Gastrocnemius medialis (tissue), 4 donors: Measurements from ENCODE around the gene GNG4.

Source experiments
- POLR2A ChIP-seq, 2 donors: fragments of 450-650 bp; IDR thresholded peaks; one replicate each; pipeline ENCODE4 v1.6.1; 2017; ENCODE audit warnings: antibody characterized with exemption in 2 of 2, mild to moderate bottlenecking in 2 of 2, moderate library complexity in 2 of 2
- TF ChIP-seq, protein P1 (sequence below), 5 experiments: fragments of 450-650 bp in 3 of 5; fragments of 200-600 bp in 2 of 5; sonication (generic) in 2 of 5; IDR thresholded peaks in 4 of 5; conservative IDR thresholded peaks in 1 of 5; 1 replicate in 4 of 5; 2 replicates in 1 of 5; pipeline ENCODE4 v1.5.1; 2016 to 2019; ENCODE audit warnings: antibody characterized with exemption in 5 of 5, mild to moderate bottlenecking in 3 of 5, moderate library complexity in 3 of 5

- TF ChIP-seq, protein P1, sequence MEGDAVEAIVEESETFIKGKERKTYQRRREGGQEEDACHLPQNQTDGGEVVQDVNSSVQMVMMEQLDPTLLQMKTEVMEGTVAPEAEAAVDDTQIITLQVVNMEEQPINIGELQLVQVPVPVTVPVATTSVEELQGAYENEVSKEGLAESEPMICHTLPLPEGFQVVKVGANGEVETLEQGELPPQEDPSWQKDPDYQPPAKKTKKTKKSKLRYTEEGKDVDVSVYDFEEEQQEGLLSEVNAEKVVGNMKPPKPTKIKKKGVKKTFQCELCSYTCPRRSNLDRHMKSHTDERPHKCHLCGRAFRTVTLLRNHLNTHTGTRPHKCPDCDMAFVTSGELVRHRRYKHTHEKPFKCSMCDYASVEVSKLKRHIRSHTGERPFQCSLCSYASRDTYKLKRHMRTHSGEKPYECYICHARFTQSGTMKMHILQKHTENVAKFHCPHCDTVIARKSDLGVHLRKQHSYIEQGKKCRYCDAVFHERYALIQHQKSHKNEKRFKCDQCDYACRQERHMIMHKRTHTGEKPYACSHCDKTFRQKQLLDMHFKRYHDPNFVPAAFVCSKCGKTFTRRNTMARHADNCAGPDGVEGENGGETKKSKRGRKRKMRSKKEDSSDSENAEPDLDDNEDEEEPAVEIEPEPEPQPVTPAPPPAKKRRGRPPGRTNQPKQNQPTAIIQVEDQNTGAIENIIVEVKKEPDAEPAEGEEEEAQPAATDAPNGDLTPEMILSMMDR (IDR thresholded peaks at IDR 0.05 in 4 of 5, conservative IDR thresholded peaks at IDR 0.05 in 1 of 5): no peak
- no peak for TF ChIP-seq POLR2A (IDR thresholded peaks at IDR 0.05)
These were observed 1.7 kb upstream of the GNG4 start for GRCh38 chr1:235651170-235651806.
